C4-2B (cell line): ENCODE results near the gene RBM38.

Source experiments
- CTCF ChIP-seq: fragments of 450-650 bp; conservative IDR thresholded peaks from 2 replicates; pipeline ENCODE4 v1.5.1; 2017; ENCODE audit warnings: mild to moderate bottlenecking
- ZFX ChIP-seq: fragments of 450-650 bp; IDR thresholded peaks from 2 replicates; pipeline ENCODE4 v1.6.1; 2017

- TF ChIP-seq CTCF = no peak
- no peak for TF ChIP-seq ZFX
Measured at GRCh38 chr20:57422254-57422653, 31.1 kb downstream of the RBM38 start.
